Ishikawa (cell line): Measurements from ENCODE around the gene COG4.

Experiments
- CEBPB ChIP-seq: IDR thresholded peaks from 2 replicates; pipeline ENCODE4 v1.6.1; 2012
- CREB1 ChIP-seq: IDR thresholded peaks from 2 replicates; pipeline ENCODE4 v1.6.1; 2012; ENCODE audit warnings: low read depth
- EGR1 ChIP-seq: IDR thresholded peaks from 2 replicates; pipeline ENCODE4 v1.6.1; 2012
- EP300 ChIP-seq: IDR thresholded peaks from 2 replicates; pipeline ENCODE4 v1.6.1; 2012; ENCODE audit warnings: borderline replicate concordance
- FOXM1 ChIP-seq: IDR thresholded peaks from 2 replicates; pipeline ENCODE4 v1.6.1; 2012; ENCODE audit warnings: low read depth, borderline replicate concordance
- MAX ChIP-seq: IDR thresholded peaks from 2 replicates; pipeline ENCODE4 v1.6.1; 2012
- NFIC ChIP-seq: IDR thresholded peaks from 2 replicates; pipeline ENCODE4 v1.6.1; 2012
- RAD21 ChIP-seq: IDR thresholded peaks from 2 replicates; pipeline ENCODE4 v1.6.1; 2012; ENCODE audit warnings: low read depth
- REST ChIP-seq: IDR thresholded peaks from 2 replicates; pipeline ENCODE4 v1.6.1; 2012; ENCODE audit warnings: low read depth, mild to moderate bottlenecking
- TAF1 ChIP-seq: IDR thresholded peaks from 2 replicates; pipeline ENCODE4 v1.6.1; 2012; ENCODE audit warnings: low read depth, mild to moderate bottlenecking
- TCF12 ChIP-seq: IDR thresholded peaks from 2 replicates; pipeline ENCODE4 v1.6.1; 2012; ENCODE audit warnings: low read depth
- TEAD4 ChIP-seq: IDR thresholded peaks from 2 replicates; pipeline ENCODE4 v1.6.1; 2012
- USF1 ChIP-seq: IDR thresholded peaks from 2 replicates; pipeline ENCODE4 v1.6.1; 2012
- YY1 ChIP-seq: IDR thresholded peaks from 2 replicates; pipeline ENCODE4 v1.6.1; 2012; ENCODE audit warnings: low read depth
- ZBTB7A ChIP-seq: IDR thresholded peaks from 2 replicates; pipeline ENCODE4 v1.6.1; 2012; ENCODE audit warnings: low read depth

Gene COG4

GRCh38 chr16:70432356-70432722 is 91.0 kb downstream of the COG4 start:
- TF ChIP-seq TAF1 (no peak), YY1 (no peak), CREB1 (no peak), USF1 (no peak), TCF12 (no peak), FOXM1 (no peak), MAX (no peak), RAD21 (no peak), EP300 (no peak), TEAD4 (no peak), CEBPB (no peak), ZBTB7A (no peak), EGR1 (no peak), REST (no peak), NFIC (no peak)

- no peak for TF ChIP-seq MAX
- TF ChIP-seq TAF1: no peak
- TF ChIP-seq CREB1: no peak
- no peak for TF ChIP-seq ZBTB7A
- TF ChIP-seq NFIC: no peak
- no peak for TF ChIP-seq TEAD4
- TF ChIP-seq USF1: no peak
- TF ChIP-seq RAD21: no peak
- TF ChIP-seq EGR1: no peak
- no peak for TF ChIP-seq FOXM1
- TF ChIP-seq TCF12: no peak
- TF ChIP-seq EP300: no peak
- no peak for TF ChIP-seq CEBPB
- TF ChIP-seq YY1: no peak
- no peak for TF ChIP-seq REST
These were observed 92.5 kb downstream of the COG4 start for GRCh38 chr16:70430667-70431536.
